Thyroid gland (tissue), 4 donors: Measurements from ENCODE around the gene VWA3B. TPM values are rescaled to one million over a fixed set of nuclear protein-coding genes. Genes with fewer than 3 reads are reported as not detected.

ENCODE experiments used
- DNase-seq, 2 donors: peaks; one replicate each; pipeline ENCODE4 v3.0.0-alpha.2; 2019
- H3K27ac ChIP-seq, 3 donors: fragments of 200-600 bp; sonication (generic); 1 replicate in 2 of 3; 2 replicates in 1 of 3; pipeline ENCODE4 v1.5.1; 2016 to 2019; ENCODE audit warnings: mild to moderate bottlenecking in 1 of 3, moderate library complexity in 1 of 3
- H3K27me3 ChIP-seq: fragments of 200-600 bp; sonication (generic); one replicate; pipeline ENCODE4 v1.5.1; 2019
- H3K36me3 ChIP-seq, 2 donors: fragments of 200-600 bp; sonication (generic); one replicate each; pipeline ENCODE4 v1.5.1; 2016 to 2019
- H3K4me1 ChIP-seq, 2 donors: fragments of 200-600 bp; sonication (generic); one replicate each; pipeline ENCODE4 v1.5.1; 2017 to 2019
- H3K4me3 ChIP-seq, 3 donors: fragments of 200-600 bp; sonication (generic); replicated peaks in 1 of 3; 1 replicate in 2 of 3; 2 replicates in 1 of 3; pipeline ENCODE4 v1.5.1; 2016; ENCODE audit warnings: mild to moderate bottlenecking in 1 of 3
- H3K9me3 ChIP-seq: fragments of 200-600 bp; sonication (generic); one replicate; pipeline ENCODE4 v1.5.1; 2017
- POLR2A ChIP-seq, 2 donors: fragments of 450-650 bp; IDR thresholded peaks; one replicate each; pipeline ENCODE4 v1.6.1; 2017; ENCODE audit warnings: antibody characterized with exemption in 2 of 2, mild to moderate bottlenecking in 2 of 2, moderate library complexity in 1 of 2
- WGBS, 2 donors: methylation state at CpG; one replicate each; pipeline ENCODE4 v1.1.5; 2017; 5-methylcytosine and 5-hydroxymethylcytosine counted together
- intact Hi-C: fragments of 100-400 bp; cut with DNase I; formaldehyde crosslinking; loops from one replicate; pipeline ENCODE4 v1.15.1; 2023
- total RNA-seq, 4 donors: library from RNA; depleted of rRNA; stranded (reverse); fragments of >200 nt; gene quantifications; one replicate each; pipeline ENCODE4 v1.2.3, GENCODE V29; 2016
- TF ChIP-seq, protein P1 (sequence below), 6 experiments: fragments of 200-600 bp in 3 of 6; fragments of 450-650 bp in 3 of 6; sonication (generic) in 3 of 6; IDR thresholded peaks; one replicate each; pipeline ENCODE4 v1.5.1; 2016 to 2019; ENCODE audit warnings: antibody characterized with exemption in 6 of 6, mild to moderate bottlenecking in 2 of 6, inconsistent platforms in 1 of 6, moderate library complexity in 1 of 6

Gene VWA3B
- total RNA-seq, 4 donors from 2014 or later: 0.81 TPM; not detected in 3

- no peaks in the 10 kb centered on the region for H3K27me3 ChIP-seq
- DNase-seq: no peak
- H3K4me1 ChIP-seq: no peaks in the 10 kb centered on the region
- H3K4me3 ChIP-seq: no peak overlapping the region
- TF ChIP-seq POLR2A (IDR thresholded peaks at IDR 0.05): no peak
- TF ChIP-seq, protein P1, sequence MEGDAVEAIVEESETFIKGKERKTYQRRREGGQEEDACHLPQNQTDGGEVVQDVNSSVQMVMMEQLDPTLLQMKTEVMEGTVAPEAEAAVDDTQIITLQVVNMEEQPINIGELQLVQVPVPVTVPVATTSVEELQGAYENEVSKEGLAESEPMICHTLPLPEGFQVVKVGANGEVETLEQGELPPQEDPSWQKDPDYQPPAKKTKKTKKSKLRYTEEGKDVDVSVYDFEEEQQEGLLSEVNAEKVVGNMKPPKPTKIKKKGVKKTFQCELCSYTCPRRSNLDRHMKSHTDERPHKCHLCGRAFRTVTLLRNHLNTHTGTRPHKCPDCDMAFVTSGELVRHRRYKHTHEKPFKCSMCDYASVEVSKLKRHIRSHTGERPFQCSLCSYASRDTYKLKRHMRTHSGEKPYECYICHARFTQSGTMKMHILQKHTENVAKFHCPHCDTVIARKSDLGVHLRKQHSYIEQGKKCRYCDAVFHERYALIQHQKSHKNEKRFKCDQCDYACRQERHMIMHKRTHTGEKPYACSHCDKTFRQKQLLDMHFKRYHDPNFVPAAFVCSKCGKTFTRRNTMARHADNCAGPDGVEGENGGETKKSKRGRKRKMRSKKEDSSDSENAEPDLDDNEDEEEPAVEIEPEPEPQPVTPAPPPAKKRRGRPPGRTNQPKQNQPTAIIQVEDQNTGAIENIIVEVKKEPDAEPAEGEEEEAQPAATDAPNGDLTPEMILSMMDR (IDR thresholded peaks at IDR 0.05): no peak
- H3K9me3 ChIP-seq: no peaks in the 10 kb centered on the region
- intact Hi-C loops: no loop called here
- WGBS, 2 donors: 74 to 86% methylated on average over 1 of the region's 1 CpG
- H3K36me3 ChIP-seq: no peaks in the 10 kb centered on the region
- H3K27ac ChIP-seq: no peak overlapping the region
These were observed 114.6 kb downstream of the VWA3B start for GRCh38 chr2:98201576-98201975.

DNA sequence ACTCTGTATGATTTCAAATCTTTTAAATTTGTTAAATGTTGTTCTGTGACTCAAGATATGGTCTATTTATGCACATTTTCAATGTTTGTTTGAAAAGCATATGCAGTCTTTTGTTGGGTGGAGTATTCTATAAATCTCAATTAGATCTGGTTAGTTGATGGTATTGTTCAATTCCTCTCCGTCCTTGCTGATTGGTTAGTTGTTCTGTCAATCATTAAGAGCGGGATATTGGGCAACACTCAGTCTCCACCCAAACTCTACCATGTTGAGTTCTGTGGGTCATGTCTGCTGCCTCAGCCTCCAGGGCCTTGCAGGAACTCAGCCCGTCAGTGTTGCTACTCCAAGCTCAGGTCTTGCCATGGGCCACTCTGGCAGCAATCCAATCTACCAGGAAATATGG is 118.9 kb downstream of the VWA3B start:
- Histone ChIP-seq H3K27me3 (no peaks in the 10 kb centered on the region), H3K4me1 (no peaks in the 10 kb centered on the region), H3K36me3 (no peaks in the 10 kb centered on the region), H3K9me3 (no peaks in the 10 kb centered on the region), H3K4me3 (no peak overlapping the region), H3K27ac (no peak overlapping the region)
- 92 to 97% methylated on average over 3 of the region's 3 CpGs for WGBS, 2 donors
- TF ChIP-seq POLR2A (IDR thresholded peaks at IDR 0.05): no peak
- TF ChIP-seq, protein P1 (IDR thresholded peaks at IDR 0.05): no peak
- intact Hi-C loops: no loop called here
- no peak for DNase-seq

DNA sequence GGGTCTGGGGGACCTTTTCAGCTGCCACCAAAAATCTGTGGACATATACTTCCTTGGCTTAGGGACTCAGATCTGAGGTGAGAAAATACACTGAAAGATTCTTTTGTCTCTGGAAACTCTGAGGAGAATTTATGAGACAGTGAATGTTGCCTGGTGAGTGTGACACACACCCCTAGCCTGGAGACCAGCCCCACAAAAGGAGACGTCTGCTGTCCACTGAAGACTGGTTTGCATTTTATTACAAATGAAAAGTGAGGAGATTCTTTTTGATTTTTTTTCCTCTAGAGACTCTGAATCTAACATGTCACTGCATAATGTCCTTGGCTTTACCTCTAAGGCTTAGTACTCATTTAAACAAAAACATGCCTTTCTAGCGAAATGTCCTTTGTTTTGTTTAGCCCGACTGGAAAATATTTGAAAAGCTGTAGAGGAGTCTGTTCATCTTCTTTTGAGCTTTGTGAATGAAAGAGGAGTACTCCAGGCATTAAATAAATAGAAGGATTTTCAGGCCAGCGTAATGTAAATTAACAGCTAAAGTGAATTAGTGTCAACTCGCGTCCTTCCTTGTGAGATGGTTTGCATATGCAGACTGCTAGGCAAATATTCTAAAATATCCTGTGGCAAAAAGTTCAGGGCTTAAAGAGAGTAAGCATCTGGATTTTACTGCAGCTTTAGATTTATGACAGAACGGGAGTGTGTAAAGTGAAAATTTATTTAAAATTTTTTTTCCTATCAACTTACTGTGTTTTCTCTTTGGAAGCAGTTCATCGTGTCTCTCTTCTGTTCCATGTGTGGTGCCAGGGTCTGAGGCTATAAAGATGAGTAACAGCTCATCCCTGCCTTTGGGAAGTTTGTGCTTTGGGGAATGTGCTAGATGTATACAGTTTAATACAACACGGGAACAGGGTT is 125.4 kb downstream of the VWA3B start:
- H3K27ac ChIP-seq: no peak overlapping the region
- H3K27me3 ChIP-seq: no peaks in the 10 kb centered on the region
- intact Hi-C loops: no loop called here
- H3K4me3 ChIP-seq: no peak overlapping the region
- H3K9me3 ChIP-seq: no peaks in the 10 kb centered on the region
- DNase-seq: no peak
- 41 to 44% methylated on average over 9 of the region's 9 CpGs for WGBS, 2 donors
- H3K4me1 ChIP-seq: no peaks in the 10 kb centered on the region
- TF ChIP-seq, protein P1 (IDR thresholded peaks at IDR 0.05): no peak
- TF ChIP-seq POLR2A (IDR thresholded peaks at IDR 0.05): no peak
- H3K36me3 ChIP-seq: no peaks in the 10 kb centered on the region

DNA sequence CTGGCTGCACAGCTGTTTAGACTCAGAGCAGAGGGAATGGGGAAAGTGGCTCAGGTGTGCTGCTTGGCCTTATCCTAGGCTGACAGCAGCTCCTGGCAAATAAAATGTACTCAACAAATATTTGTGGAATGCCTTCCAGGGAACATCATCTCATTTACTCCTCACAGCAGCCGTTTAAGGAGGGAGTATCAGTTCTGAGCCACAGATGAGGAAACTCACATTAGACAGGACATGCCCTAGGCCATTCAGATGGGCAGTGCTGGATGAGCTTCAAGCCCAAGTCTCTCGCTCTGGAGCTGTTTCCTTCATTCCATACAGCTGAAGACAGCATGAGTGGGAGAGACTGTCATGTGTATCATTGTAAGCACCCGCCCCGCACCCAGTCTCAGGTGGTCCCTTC is 129.6 kb downstream of the VWA3B start:
- H3K4me1 ChIP-seq: no peaks in the 10 kb centered on the region
- WGBS, 2 donors: 77% methylated on average over 2 of the region's 4 CpGs; no CpG with 5 or more reads in 1 of the 2 donors
- no peaks in the 10 kb centered on the region for H3K27me3 ChIP-seq
- DNase-seq: no peak
- H3K9me3 ChIP-seq: no peaks in the 10 kb centered on the region
- no peak overlapping the region for H3K27ac ChIP-seq
- TF ChIP-seq POLR2A (IDR thresholded peaks at IDR 0.05): no peak
- TF ChIP-seq, protein P1 (IDR thresholded peaks at IDR 0.05): no peak
- no peak overlapping the region for H3K4me3 ChIP-seq
- intact Hi-C loops: no loop called here
- no peaks in the 10 kb centered on the region for H3K36me3 ChIP-seq

GRCh38 chr2:98219152-98219551 is 132.2 kb downstream of the VWA3B start:
- no peak overlapping the region for H3K4me3 ChIP-seq
- 94% methylated on average over 3 of the region's 3 CpGs for WGBS, 2 donors
- H3K27ac ChIP-seq: no peak overlapping the region
- H3K36me3 ChIP-seq: no peaks in the 10 kb centered on the region
- no peaks in the 10 kb centered on the region for H3K4me1 ChIP-seq
- TF ChIP-seq POLR2A (IDR thresholded peaks at IDR 0.05): no peak
- TF ChIP-seq, protein P1 (IDR thresholded peaks at IDR 0.05): no peak
- intact Hi-C loops: no loop called here
- H3K9me3 ChIP-seq: no peaks in the 10 kb centered on the region
- DNase-seq: no peak
- H3K27me3 ChIP-seq: no peaks in the 10 kb centered on the region
